Stomach smooth muscle (tissue), 2 donors: Measurements from ENCODE around the gene SLC35B1.
"Not testable (repeated sequence)": the region's sequence is repeated elsewhere in the genome, so short reads cannot be mapped to it uniquely, and the experiment has no call there.

Experiments used
- H3K27ac ChIP-seq: one replicate; pipeline ENCODE4 v1.7.0; 2013; ENCODE audit warnings: mild to moderate bottlenecking, low read length, inconsistent platforms
- H3K27me3 ChIP-seq, 2 donors: one replicate each; pipeline ENCODE4 v1.7.0; 2013; ENCODE audit warnings: low read length in 2 of 2; ENCODE audit not compliant: insufficient read depth in 2 of 2, control insufficient read depth in 1 of 2
- H3K36me3 ChIP-seq, 2 donors: one replicate each; pipeline ENCODE4 v1.7.0; 2013; ENCODE audit warnings: low read length in 2 of 2; ENCODE audit not compliant: control insufficient read depth in 2 of 2, insufficient read depth in 2 of 2
- H3K4me1 ChIP-seq: one replicate; pipeline ENCODE4 v1.7.0; 2013; ENCODE audit warnings: low read length; ENCODE audit not compliant: control insufficient read depth, insufficient read depth
- H3K4me3 ChIP-seq, 2 donors: one replicate each; pipeline ENCODE4 v1.7.0; 2013; ENCODE audit warnings: low read length in 2 of 2
- H3K9ac ChIP-seq, 2 donors: one replicate each; pipeline ENCODE4 v1.7.0; 2013; ENCODE audit warnings: low read length in 2 of 2, mild to moderate bottlenecking in 1 of 2
- H3K9me3 ChIP-seq, 2 donors: one replicate each; pipeline ENCODE4 v1.7.0; 2013; ENCODE audit warnings: low read length in 2 of 2; ENCODE audit not compliant: control insufficient read depth in 2 of 2
- donor health status: healthy.
- donor health status: Pancreatic carcinoma.

Gene SLC35B1

DNA sequence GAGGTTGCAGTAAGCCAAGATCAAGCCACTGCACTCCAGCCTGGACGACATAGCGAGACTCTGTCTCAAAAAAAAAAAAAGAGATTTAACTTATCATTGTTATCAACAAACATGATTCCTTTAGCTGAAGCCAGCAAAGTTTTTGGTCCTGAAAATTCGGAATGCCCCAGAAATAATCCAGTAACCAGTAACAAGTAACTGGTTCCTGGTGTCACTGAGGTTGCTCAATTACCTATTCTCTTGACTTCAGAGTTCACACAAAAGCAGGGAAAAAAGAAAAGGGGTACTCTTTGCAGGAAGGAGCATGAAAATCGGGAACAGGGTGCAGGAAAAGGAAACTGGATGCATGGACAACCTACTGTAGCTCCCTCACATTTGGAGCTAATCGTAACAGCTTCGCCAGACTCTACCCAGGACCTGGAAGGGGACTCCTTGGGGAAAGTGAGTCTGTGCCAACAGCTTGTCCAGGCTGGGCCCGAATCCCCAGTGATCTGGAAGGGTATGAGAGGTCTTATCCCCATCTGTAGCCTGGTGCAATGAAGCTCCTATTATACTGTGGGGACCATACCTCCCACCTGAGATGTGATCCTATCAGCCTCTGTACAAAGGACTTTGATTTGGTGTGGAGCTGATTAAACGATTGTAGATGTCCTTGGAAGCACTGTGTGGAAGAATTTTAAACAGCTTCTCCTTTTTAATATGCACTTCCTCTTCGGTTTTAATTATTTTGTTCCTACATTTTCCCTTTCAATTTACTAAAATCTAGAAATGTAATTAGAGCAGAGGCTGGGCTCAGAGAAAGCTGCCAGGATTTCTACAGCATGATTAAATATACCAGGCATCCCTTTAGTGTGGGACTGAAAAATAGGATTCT, 26.4 kb downstream of the SLC35B1 start:
- H3K27me3 ChIP-seq, result no peaks in the 10 kb centered on the region
- no peak overlapping the region for H3K4me3 ChIP-seq
- peaks cover 2% of the 10 kb centered on the region for H3K4me1 ChIP-seq
- no peaks in the 10 kb centered on the region for H3K9me3 ChIP-seq
- no peak overlapping the region for H3K9ac ChIP-seq
- no peak overlapping the region for H3K27ac ChIP-seq
- H3K36me3 ChIP-seq, result no peaks in the 10 kb centered on the region

DNA sequence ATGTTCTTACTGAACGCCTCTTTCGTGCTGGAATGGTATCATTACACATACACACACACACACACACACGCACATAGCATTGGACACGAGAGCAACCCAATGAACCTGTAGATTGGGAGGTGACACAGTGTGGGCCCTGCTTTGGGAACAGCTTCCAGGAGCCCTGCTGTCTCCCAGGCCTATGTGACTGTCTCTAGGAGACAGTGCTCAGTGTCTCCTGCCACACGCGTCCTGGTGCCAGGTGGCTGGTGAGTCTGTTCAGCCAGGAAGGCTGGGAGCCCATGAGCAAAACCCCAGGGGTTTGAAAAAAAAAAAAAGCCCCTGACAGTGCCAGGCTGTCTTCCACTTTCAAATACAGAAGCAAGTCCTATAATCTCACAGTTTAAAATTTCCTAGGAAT, 27.4 kb downstream of the SLC35B1 start:
- no peak overlapping the region for H3K9ac ChIP-seq
- H3K27ac ChIP-seq, result no peak overlapping the region
- no peaks in the 10 kb centered on the region for H3K9me3 ChIP-seq
- H3K4me3 ChIP-seq, result no peak overlapping the region
- H3K36me3 ChIP-seq, result no peaks in the 10 kb centered on the region
- H3K27me3 ChIP-seq, result no peaks in the 10 kb centered on the region
- H3K4me1 ChIP-seq, result peaks cover 11% of the 10 kb centered on the region

DNA sequence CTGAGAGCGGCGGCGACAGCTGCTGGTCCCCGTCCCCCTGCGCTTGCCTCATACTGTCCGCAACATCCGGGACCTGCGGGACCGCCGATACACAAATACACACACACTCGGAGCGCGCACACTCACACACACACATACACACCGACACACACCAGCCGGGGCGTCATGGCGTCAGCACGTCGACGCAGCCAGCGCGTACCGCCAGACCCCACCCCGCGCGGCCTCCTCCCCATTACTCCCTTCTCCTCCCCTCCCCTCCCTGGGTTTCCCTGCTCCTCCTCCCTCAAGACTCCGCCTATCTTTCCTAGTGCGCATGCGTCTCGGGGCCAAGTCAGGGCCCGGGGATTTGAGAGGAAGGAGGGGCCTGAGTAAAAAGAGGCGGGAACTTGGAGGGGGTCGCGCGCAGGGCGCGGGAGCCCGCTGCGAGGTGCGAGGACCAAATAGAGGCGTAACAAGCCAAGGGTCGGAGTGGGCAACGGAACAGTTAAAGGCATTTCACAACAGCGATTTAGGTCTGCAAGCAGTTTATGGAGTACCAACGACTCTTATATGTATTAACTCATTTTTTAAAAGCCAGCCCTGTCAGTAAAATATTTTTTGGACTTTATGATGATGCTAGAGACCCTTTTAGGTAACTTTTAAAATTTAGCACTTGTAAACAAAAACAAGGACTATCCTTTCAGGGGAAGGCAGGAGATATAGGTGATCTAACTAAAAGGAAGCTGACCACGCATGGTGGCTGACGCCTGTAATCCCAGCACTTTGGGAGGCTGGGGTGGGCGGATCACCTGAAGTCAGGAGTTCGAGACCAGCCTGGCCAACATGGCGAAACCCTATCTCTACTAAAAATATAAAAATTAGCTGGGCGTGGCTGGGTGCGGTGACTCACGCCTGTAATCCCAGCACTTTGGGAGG, 29.6 kb downstream of the SLC35B1 start, which contains the start of gene SPOP:
SPOP (minus strand) TSS at position 165 of the 915 bp plus-strand sequence. CDS start 55,287 bp downstream, outside the sequence.
- H3K9ac ChIP-seq, result peak within 1 kb of the TSS; percentile 84 to 99
- peak within 1 kb of the TSS; percentile 79 to 97 for H3K4me3 ChIP-seq
- no peaks in the 10 kb centered on the region for H3K9me3 ChIP-seq
- H3K27me3 ChIP-seq, result no peaks in the 10 kb centered on the region
- H3K4me1 ChIP-seq, result peaks cover 15% of the 10 kb centered on the region
- H3K27ac ChIP-seq, result peak within 1 kb of the TSS; percentile 99
- H3K36me3 ChIP-seq, result no peaks in the 10 kb centered on the region

DNA sequence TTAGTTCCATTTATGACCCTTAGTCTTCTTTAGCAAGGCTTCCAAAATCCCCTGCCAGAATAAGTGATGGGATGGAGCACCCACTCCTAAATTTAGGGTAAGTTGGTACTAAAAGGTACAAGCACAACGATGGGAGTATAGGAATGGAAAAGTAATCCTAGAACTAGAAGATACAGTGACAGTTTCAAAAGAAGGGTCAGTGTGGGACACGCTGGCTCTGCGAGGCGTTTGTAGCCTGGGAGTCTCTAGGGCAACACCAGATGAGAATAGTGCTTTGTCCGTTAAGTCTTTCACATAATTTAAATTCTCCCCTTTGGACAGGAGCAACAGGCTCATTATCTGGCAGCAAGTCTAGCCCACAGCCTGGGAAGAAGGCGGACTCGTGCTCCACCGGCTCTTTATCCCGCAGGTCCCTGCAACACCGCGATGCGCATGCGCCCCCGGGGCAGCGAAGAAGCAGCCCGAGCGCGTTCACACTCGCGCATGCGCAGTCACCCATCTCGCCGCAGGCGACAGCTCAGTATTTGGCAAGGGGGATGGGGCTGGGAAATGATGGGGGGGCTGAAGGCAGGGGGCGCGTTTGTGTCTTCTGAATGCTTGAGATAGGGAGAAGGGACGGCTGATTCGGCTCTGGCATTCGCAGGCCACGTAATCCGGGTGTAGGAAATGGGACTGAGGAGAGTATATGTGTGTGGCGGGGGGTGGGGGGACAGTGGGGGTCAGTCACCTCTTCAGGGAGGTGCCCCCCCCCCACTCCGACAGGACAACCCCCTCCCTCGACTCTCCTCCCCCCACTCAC, 30.4 kb downstream of the SLC35B1 start:
- Histone ChIP-seq H3K4me3 (peak overlapping the region; percentile 79 to 97), H3K4me1 (peaks cover 15% of the 10 kb centered on the region)

DNA sequence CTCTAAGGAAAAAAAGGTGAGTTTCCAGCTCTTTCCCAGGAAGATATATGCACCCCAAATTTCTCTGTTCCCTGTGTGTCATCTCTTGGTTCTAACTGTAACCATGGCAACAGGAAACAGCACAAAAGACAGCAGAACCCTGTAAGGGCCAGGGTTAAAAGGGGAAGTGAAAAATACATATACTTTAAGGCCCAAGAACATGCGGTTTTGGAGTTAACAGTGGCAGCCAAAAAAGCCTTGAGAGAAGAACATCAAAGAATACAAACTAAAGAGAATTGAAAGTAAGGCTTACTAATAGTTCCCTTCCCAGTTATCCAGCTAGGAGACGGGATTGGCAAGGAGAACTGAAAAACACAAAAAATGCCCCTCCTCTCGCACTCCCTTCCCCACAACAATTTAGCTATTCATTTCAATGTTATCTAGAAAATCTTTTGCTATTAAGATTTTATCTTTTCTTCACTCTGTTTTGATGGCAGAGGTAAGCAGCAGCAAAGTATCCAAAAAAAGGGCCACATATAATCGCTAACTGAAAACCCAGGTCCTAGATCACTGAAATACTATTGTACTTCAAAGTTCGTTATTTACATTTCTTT, 31.4 kb downstream of the SLC35B1 start:
- Histone ChIP-seq H3K9me3 (no peaks in the 10 kb centered on the region), H3K4me1 (peaks cover 15% of the 10 kb centered on the region), H3K27me3 (no peaks in the 10 kb centered on the region), H3K9ac (peak overlapping the region; percentile 84 to 99), H3K4me3 (peak overlapping the region; percentile 79 to 97), H3K36me3 (no peaks in the 10 kb centered on the region), H3K27ac (peak overlapping the region; percentile 99)

More for the DNA sequence above, 30.4 kb downstream of the SLC35B1 start:
- Histone ChIP-seq H3K27me3 (no peaks in the 10 kb centered on the region), H3K27ac (peak overlapping the region; percentile 99), H3K9ac (peak overlapping the region; percentile 84 to 99), H3K9me3 (no peaks in the 10 kb centered on the region), H3K36me3 (no peaks in the 10 kb centered on the region)

DNA sequence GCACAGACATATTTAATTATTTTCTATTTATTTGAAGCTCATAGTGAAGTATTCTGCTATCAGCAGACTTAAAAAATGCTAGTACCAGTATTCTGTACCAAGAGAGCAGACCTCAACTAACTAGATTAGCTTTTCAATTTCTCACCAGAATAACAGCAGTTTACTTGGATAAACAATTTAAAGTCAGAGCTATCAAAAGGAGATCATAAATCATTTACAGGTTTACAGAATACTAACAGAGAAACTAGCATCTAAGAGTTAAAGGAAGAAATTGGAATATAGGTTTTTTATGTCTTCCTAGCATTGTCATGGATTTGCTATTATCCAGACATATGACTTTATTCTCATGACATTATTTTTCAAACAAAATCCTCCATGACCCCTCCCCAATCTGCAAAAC, 33.3 kb downstream of the SLC35B1 start:
- Histone ChIP-seq H3K4me3 (no peak overlapping the region), H3K9me3 (no peaks in the 10 kb centered on the region), H3K27ac (no peak overlapping the region), H3K9ac (no peak overlapping the region), H3K36me3 (no peaks in the 10 kb centered on the region), H3K27me3 (no peaks in the 10 kb centered on the region), H3K4me1 (peaks cover 18% of the 10 kb centered on the region)

DNA sequence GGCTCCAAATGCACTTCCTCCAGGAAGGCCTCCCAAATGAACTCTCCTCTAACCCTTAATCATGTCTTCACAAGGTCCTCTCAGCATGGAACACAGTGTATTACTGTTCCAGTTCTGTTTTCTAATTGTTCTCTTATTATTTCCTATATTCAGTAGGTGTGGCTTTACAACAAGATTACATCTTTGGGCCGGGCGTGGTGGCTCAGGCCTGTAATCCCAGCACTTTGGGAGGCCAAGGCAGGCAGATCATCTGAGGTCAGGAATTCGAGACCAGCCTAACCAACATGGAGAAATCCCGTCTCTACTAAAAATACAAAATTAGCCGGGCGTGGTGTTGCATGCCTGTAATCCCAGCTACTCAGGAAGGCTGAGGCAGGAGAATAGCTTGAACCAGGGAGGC, 34.1 kb downstream of the SLC35B1 start:
- H3K9me3 ChIP-seq, result not testable (repeated sequence)
- H3K4me1 ChIP-seq, result peaks cover 18% of the 10 kb centered on the region

DNA sequence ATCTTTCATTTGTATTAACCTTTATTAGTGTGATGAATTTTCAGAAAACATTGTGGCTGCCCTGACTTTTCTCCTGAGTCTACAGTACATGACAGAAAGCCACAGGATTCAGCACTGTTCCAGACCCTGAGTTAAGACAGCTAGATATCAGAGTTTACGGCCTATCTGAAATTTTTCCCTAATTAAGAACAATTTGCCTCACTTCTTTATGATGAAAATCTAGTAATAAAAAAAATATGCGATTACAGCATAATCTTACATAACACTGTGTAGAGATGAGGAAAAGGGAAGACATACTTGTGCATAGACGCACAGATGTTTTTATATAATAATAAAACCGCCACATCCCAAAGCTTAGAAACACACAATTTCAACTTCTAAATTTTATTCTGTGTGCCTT, 37.1 kb downstream of the SLC35B1 start:
- Histone ChIP-seq H3K4me1 (peaks cover 10% of the 10 kb centered on the region), H3K27me3 (no peaks in the 10 kb centered on the region), H3K27ac (peak overlapping the region; percentile 56), H3K9ac (peak overlapping the region; percentile 31 to 71), H3K4me3 (no peak overlapping the region), H3K36me3 (no peaks in the 10 kb centered on the region), H3K9me3 (no peaks in the 10 kb centered on the region)

More for the DNA sequence above, 34.1 kb downstream of the SLC35B1 start:
- H3K4me3 ChIP-seq, H3K36me3 ChIP-seq, H3K27me3 ChIP-seq, H3K9ac ChIP-seq, H3K27ac ChIP-seq: not testable (repeated sequence)

DNA sequence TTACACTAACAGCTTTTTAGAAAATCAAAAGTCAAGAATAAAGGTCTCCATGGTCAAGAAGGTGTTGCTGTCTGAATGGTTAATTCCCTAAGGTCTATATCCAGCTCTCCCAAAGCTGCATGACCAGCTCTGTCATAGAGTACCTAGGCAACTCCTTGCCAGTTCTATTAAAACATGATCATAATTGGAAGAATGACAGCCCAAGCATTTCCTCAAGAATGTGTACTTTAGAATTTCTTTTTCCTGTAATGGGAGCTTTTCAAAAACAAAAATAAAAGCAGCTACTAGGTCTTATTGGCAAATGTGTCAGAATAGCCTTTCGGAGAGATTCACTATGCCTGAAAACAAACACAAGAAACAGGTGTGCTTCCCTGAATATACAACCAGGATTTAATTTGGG, 37.8 kb downstream of the SLC35B1 start:
- H3K4me3 ChIP-seq, result peak overlapping the region in 1 of 2 donors; percentile 16
- peaks cover 7% of the 10 kb centered on the region for H3K4me1 ChIP-seq
- peak overlapping the region; percentile 31 to 71 for H3K9ac ChIP-seq
- no peaks in the 10 kb centered on the region for H3K27me3 ChIP-seq
- H3K27ac ChIP-seq, result peak overlapping the region; percentile 56
- no peaks in the 10 kb centered on the region for H3K36me3 ChIP-seq
- H3K9me3 ChIP-seq, result no peaks in the 10 kb centered on the region

DNA sequence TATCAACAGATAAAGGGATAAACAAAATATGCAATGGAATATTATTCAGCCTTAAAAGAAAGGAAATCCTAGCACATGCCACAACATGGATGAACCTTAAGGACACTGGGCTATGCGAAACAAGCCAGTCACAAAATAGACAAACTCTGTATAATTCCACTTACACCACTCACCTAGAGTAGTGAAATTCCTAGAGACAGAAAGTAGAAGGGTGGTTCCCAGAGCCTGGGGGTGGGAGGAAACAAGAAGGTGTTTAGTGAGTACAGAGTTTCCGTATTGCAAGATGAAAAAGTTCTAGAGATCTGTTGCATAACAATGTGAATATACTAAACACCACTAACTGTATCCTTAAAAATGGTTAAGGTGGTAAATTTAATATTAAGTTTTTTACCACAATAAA, 39.9 kb downstream of the SLC35B1 start:
- Histone ChIP-seq H3K9me3 (no peaks in the 10 kb centered on the region), H3K27ac (no peak overlapping the region), H3K9ac (no peak overlapping the region), H3K4me1 (peaks cover 6% of the 10 kb centered on the region), H3K36me3 (peaks cover 3% of the 10 kb centered on the region in 2 donors), H3K27me3 (no peaks in the 10 kb centered on the region), H3K4me3 (no peak overlapping the region)
